Body of pancreas (tissue), 4 donors: ENCODE measurements around the gene ALG1L2.

Experiments
- CTCF ChIP-seq, 7 experiments: fragments of 450-650 bp in 4 of 7; fragments of 200-600 bp in 3 of 7; sonication (generic) in 3 of 7; IDR thresholded peaks; one replicate each; pipeline ENCODE4 v1.5.1; 2016 to 2019; ENCODE audit warnings: antibody characterized with exemption in 7 of 7
- POLR2A ChIP-seq, 3 donors: fragments of 450-650 bp; IDR thresholded peaks; one replicate each; pipeline ENCODE4 v1.6.1; 2016; ENCODE audit warnings: antibody characterized with exemption in 3 of 3, mild to moderate bottlenecking in 2 of 3

- no peak for TF ChIP-seq CTCF (IDR thresholded peaks at IDR 0.05)
- TF ChIP-seq POLR2A (IDR thresholded peaks at IDR 0.05), result no peak
Observed at GRCh38 chr3:130073582-130073981, 8.0 kb upstream of the ALG1L2 start.
